ENCODE results near the gene GPI. TPM values are rescaled to one million over a fixed set of nuclear protein-coding genes. Genes with fewer than 3 reads are reported as not detected.
"Not testable (repeated sequence)": the region's sequence is repeated elsewhere in the genome, so short reads cannot be mapped to it uniquely, and the experiment has no call there.

Gene GPI
- total and polyA plus RNA-seq, 2 donors (not counting 3 experiments of a cell fraction or from before 2014, with no cell fraction given): 131 to 273 TPM

- FAIRE-seq: no peak
- no peak overlapping the region for H3K27ac ChIP-seq (ENCODE audit: insufficient read depth, low read depth, low read length)
- H3K9ac ChIP-seq (replicated peaks; ENCODE audit: extremely low read depth, insufficient read depth, low read length): no peak overlapping the region
- ChIA-PET POLR2A (no interaction called here), CTCF (no interaction called here)
- no peaks in the 10 kb centered on the region for H3K9me3 ChIP-seq (replicated peaks; ENCODE audit: control insufficient read depth, insufficient read depth, low read length)
- H3K27me3 ChIP-seq (ENCODE audit: control insufficient read depth in 2 of 2, insufficient read depth in 2 of 2, low read length in 2 of 2): no peaks in the 10 kb centered on the region
- H2AFZ ChIP-seq (ENCODE audit: low read depth, low read length): no peak overlapping the region
- H3K4me2 ChIP-seq (ENCODE audit: insufficient read depth, low read length): no peak overlapping the region
- no peak overlapping the region for H3K4me3 ChIP-seq (replicated peaks in 1 of 3; ENCODE audit: insufficient read depth in 1 of 3, low read depth in 1 of 3, low read length in 3 of 3)
- dilution Hi-C loops (cut with MboI; ENCODE audit: extremely low pct_ligation_motif_present, low sequenced_read_pairs): no loop called here
- BruUV-seq (replicated peaks): no TSS peak
- intact Hi-C loops (cut with micrococcal nuclease): loop anchor here (5.0 kb wide), 1 partner anchor 64 kb away; no protein-coding TSS in a partner anchor
- no peaks in the 10 kb centered on the region for H3K9me1 ChIP-seq (replicated peaks; ENCODE audit: control insufficient read depth, extremely low read depth, insufficient read depth, low read length)
- H3K36me3 ChIP-seq (ENCODE audit: control insufficient read depth in 2 of 2, extremely low read depth in 1 of 2, insufficient read depth in 2 of 2, low read length in 2 of 2): peaks cover 6 to 21% of the 10 kb centered on the region in 2 experiments
- peaks cover 11% of the 10 kb centered on the region for H3K4me1 ChIP-seq (ENCODE audit: control insufficient read depth, extremely low read depth, insufficient read depth, low read length)
- H4K20me1 ChIP-seq (replicated peaks; ENCODE audit: control insufficient read depth, extremely low read depth, insufficient read depth, low read length): no peaks in the 10 kb centered on the region
- H3K79me2 ChIP-seq (ENCODE audit: control insufficient read depth, insufficient read depth, low read length): peaks cover 35% of the 10 kb centered on the region
- no peak for TF ChIP-seq POLR2A (IDR thresholded peaks at IDR 0.05; ENCODE audit: low read depth, low read length)
- TF ChIP-seq MAX (IDR thresholded peaks at IDR 0.05; ENCODE audit: insufficient read depth, insufficient read length): no peak
- TF ChIP-seq MYC (IDR thresholded peaks at IDR 0.05; ENCODE audit: low read depth, low read length): no peak
- TF ChIP-seq CTCF (IDR thresholded peaks at IDR 0.05; ENCODE audit: extremely low read depth in 1 of 2, insufficient read depth in 1 of 2, low read depth in 1 of 2, low read length in 2 of 2): no peak
- no peak for TF ChIP-seq FOS (IDR thresholded peaks at IDR 0.05; ENCODE audit: borderline replicate concordance, insufficient read depth, low read length)
- no peak for DNase-seq (ENCODE audit: low read depth, low spot score)
Observed at GRCh38 chr19:34368338-34368737, 3.3 kb downstream of the GPI start.

GRCh38 chr19:34369166-34369565 lies 4.2 kb downstream of the GPI start:
- H3K27ac ChIP-seq (ENCODE audit: insufficient read depth, low read depth, low read length); FAIRE-seq; BruUV-seq (replicated peaks); POLR2A ChIA-PET; H3K9ac ChIP-seq (replicated peaks; ENCODE audit: extremely low read depth, insufficient read depth, low read length); H4K20me1 ChIP-seq (replicated peaks; ENCODE audit: control insufficient read depth, extremely low read depth, insufficient read depth, low read length); DNase-seq (ENCODE audit: low read depth, low spot score); CTCF ChIA-PET; H3K4me3 ChIP-seq (replicated peaks in 1 of 3; ENCODE audit: insufficient read depth in 1 of 3, low read depth in 1 of 3, low read length in 3 of 3); H3K9me3 ChIP-seq (replicated peaks; ENCODE audit: control insufficient read depth, insufficient read depth, low read length); H3K27me3 ChIP-seq (ENCODE audit: control insufficient read depth in 2 of 2, insufficient read depth in 2 of 2, low read length in 2 of 2); H3K4me2 ChIP-seq (ENCODE audit: insufficient read depth, low read length); H3K9me1 ChIP-seq (replicated peaks; ENCODE audit: control insufficient read depth, extremely low read depth, insufficient read depth, low read length); dilution Hi-C loops (cut with MboI; ENCODE audit: extremely low pct_ligation_motif_present, low sequenced_read_pairs); H2AFZ ChIP-seq (ENCODE audit: low read depth, low read length): not testable (repeated sequence)
- Histone ChIP-seq H3K79me2 (ENCODE audit: control insufficient read depth, insufficient read depth, low read length) (peaks cover 35% of the 10 kb centered on the region), H3K36me3 (ENCODE audit: control insufficient read depth in 2 of 2, extremely low read depth in 1 of 2, insufficient read depth in 2 of 2, low read length in 2 of 2) (peaks cover 6 to 22% of the 10 kb centered on the region in 2 experiments), H3K4me1 (ENCODE audit: control insufficient read depth, extremely low read depth, insufficient read depth, low read length) (peaks cover 11% of the 10 kb centered on the region)
- intact Hi-C loops (cut with micrococcal nuclease): loop anchor here (5.0 kb wide), 1 partner anchor 63 kb away; no protein-coding TSS in a partner anchor
